Bronchial epithelial cell (primary cell): ENCODE results near the gene SAAL1. TPM values are rescaled to one million over a fixed set of nuclear protein-coding genes. Genes with fewer than 3 reads are reported as not detected.
A peak's percentile ranks its signal among the peaks of the same experiment; 100 is the strongest.

ENCODE experiments used
- DNase-seq: peaks from one replicate; pipeline ENCODE4 v3.0.0-alpha.2; 2010; ENCODE audit warnings: low read depth
- FAIRE-seq: peaks from 2 replicates; lab custom pipeline; 2011; peaks lifted over from hg19 to GRCh38; lab: Jason Lieb, UNC
- H3K27me3 ChIP-seq: 2 replicates; pipeline ENCODE4 v1.5.1; 2011; ENCODE audit warnings: low read length; ENCODE audit not compliant: control insufficient read depth, insufficient read depth
- H3K36me3 ChIP-seq: 2 replicates; pipeline ENCODE4 v1.5.1; 2011; ENCODE audit warnings: low read length; ENCODE audit not compliant: control insufficient read depth, insufficient read depth
- H3K4me3 ChIP-seq: 2 replicates; pipeline ENCODE4 v1.5.1; 2011; ENCODE audit warnings: mild to moderate bottlenecking, low read depth, low read length, control low read depth
- total RNA-seq: library from RNA; depleted of rRNA; stranded (reverse); fragments of >200 nt; gene quantifications from 2 replicates; pipeline ENCODE4 v1.2.1, GENCODE V29; 2014
- TF ChIP-seq, protein P1 (sequence below): IDR thresholded peaks from 2 replicates; pipeline ENCODE4 v1.5.1; 2011; ENCODE audit warnings: mild to moderate bottlenecking, moderate library complexity, low read length, control low read depth, inconsistent platforms; ENCODE audit not compliant: insufficient read depth, severe bottlenecking

The SAAL1 gene
- total RNA-seq, 1 donor from 2014 or later = 15.8 TPM

DNA sequence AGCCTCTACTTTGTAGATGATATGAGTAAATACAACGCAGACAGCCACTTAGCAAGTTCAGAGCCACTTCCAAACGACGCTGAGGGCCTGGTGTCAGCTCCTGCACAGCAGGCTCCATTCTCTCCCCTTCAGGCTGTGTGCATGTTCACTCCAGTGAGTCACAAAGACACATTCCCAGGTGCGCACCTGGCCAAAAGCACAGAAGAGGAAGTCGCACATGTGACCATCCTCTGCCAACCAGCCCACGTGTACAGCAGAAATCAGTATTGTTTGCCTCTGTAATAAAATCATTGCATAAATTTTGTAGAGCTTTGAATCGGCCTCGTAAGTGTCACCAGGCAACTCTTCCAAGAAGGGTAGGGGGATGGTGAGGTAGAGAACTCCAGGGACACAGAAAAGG is 40.3 kb downstream of the SAAL1 start:
- TF ChIP-seq, protein P1, sequence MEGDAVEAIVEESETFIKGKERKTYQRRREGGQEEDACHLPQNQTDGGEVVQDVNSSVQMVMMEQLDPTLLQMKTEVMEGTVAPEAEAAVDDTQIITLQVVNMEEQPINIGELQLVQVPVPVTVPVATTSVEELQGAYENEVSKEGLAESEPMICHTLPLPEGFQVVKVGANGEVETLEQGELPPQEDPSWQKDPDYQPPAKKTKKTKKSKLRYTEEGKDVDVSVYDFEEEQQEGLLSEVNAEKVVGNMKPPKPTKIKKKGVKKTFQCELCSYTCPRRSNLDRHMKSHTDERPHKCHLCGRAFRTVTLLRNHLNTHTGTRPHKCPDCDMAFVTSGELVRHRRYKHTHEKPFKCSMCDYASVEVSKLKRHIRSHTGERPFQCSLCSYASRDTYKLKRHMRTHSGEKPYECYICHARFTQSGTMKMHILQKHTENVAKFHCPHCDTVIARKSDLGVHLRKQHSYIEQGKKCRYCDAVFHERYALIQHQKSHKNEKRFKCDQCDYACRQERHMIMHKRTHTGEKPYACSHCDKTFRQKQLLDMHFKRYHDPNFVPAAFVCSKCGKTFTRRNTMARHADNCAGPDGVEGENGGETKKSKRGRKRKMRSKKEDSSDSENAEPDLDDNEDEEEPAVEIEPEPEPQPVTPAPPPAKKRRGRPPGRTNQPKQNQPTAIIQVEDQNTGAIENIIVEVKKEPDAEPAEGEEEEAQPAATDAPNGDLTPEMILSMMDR = no peak
- no peaks in the 10 kb centered on the region for H3K36me3 ChIP-seq
- no peak overlapping the region for H3K4me3 ChIP-seq
- no peaks in the 10 kb centered on the region for H3K27me3 ChIP-seq
- DNase-seq (peak; percentile 63), FAIRE-seq (no peak)

DNA sequence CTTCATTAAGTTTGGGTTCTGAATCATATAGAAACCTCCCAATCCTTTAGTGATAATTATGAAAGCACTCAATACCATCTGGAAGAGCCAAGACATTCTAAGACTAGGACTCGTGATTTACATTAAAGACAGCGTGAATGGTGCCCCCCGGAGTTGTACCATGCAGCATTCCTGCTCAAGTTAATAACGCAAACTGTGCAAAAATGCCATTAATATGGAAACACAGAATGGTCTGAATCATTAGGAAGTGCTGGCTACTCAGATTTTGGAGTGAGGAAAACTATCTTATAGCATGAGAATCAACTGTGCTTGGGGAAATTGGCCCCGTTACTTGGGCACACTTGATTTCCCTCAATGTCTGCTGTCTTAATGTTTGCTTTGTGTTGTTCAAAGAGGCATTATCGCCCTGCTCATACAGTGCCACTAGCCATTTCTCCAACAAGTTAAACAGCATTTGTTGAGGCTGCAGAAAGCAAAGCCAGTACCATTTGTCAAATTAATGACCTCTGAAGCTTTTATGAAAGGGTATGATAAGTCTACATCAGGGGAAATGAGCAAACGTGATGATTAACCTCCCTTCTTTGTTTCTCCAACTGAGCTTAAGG is 41.3 kb downstream of the SAAL1 start:
- FAIRE-seq (no peak), DNase-seq (no peak)
- no peak overlapping the region for H3K4me3 ChIP-seq
- no peaks in the 10 kb centered on the region for H3K36me3 ChIP-seq
- H3K27me3 ChIP-seq = no peaks in the 10 kb centered on the region
- TF ChIP-seq, protein P1 = no peak

DNA sequence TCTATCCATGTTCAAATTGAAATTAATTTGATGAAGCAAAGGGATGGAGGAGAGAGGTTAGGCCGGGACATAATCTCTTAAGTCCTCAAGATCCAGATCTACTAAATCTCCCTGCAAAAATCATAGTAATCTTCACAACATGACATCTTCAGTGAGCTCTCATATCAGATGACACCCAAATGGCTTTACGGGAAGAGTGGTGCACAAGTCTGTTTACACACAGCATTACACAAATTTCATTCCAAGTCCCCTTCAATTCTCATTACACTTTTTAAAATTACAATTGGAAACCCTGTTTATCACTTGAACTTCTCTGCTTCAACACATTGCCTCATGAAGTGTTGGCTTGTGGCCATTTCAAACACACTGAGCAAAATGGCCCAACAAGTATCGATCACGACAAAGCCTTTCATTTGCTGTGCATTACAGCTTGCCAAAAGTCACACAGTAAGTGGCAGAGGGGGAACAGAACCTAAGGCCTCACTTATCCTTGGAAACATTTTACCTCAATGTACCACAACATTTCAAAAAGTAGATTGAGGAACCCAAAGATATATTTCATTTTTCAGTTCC is 41.9 kb downstream of the SAAL1 start:
- Histone ChIP-seq H3K4me3 (no peak overlapping the region), H3K36me3 (no peaks in the 10 kb centered on the region), H3K27me3 (no peaks in the 10 kb centered on the region)
- TF ChIP-seq, protein P1 = no peak
- FAIRE-seq = no peak
- no peak for DNase-seq

GRCh38 chr11:18063125-18063524 is 42.8 kb downstream of the SAAL1 start:
- H3K36me3 ChIP-seq = no peaks in the 10 kb centered on the region
- FAIRE-seq (no peak), DNase-seq (no peak)
- no peak overlapping the region for H3K4me3 ChIP-seq
- TF ChIP-seq, protein P1 = no peak
- no peaks in the 10 kb centered on the region for H3K27me3 ChIP-seq

DNA sequence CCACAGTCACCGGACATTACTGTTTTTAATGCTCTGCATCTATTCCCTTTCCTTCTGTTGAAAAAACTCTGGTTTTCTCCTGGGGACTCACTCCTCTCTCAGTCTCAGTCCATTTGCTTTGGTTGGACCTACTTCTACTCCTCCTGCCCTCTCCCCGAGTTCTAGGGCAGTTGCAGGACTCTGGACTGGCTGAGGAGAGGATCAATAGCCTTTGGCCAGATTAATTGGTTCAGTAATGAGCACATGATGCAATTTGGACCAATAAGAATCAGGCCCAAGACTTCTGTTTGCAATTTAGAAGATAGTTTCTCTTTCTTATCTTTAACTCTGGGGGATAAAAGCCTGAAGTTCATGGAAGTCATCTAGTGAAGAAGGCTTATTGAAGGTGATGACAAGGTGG is 44.5 kb downstream of the SAAL1 start:
- no peaks in the 10 kb centered on the region for H3K27me3 ChIP-seq
- TF ChIP-seq, protein P1 = no peak
- H3K4me3 ChIP-seq = no peak overlapping the region
- DNase-seq (no peak), FAIRE-seq (no peak)
- no peaks in the 10 kb centered on the region for H3K36me3 ChIP-seq
